Stimulated activated CD4-positive, alpha-beta T cell treated with anti-CD3 and anti-CD28 coated beads, Interleukin-1b, Interleukin-23, amount 100 ng/mL, for 1 hour (primary cell): ENCODE results near the gene IGLL5.
A peak's percentile ranks its signal among the peaks of the same experiment; 100 is the strongest.

ENCODE experiments used
- DNase-seq, 2 donors: peaks; one replicate each; pipeline ENCODE4 v3.0.0-alpha.2; 2020; ENCODE audit warnings: low read depth in 2 of 2

Gene IGLL5

DNA sequence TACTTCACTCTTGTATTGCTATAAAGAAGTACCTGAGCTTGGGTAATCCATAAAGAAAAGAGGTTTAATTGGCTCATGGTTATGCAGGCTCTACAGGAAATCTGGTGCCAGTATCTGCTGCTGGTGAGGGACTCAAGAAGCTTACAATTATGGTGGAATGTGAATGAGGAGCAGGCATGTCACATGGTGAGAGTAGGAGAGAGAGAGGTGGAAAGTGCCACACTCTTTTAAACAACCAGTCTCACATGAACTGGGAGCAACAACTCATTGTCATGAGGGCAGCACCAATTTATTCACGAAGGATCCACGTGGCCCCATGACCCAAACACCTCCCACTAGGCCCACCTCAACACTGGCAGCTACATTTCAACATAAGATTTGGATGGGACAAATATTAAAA lies 24.6 kb upstream of the IGLL5 start:
- no peak for DNase-seq

GRCh38 chr22:22865311-22866072 lies 22.1 kb upstream of the IGLL5 start:
- DNase-seq = no peak

GRCh38 chr22:22866381-22867111 lies 21.1 kb upstream of the IGLL5 start:
- no peak for DNase-seq

DNA sequence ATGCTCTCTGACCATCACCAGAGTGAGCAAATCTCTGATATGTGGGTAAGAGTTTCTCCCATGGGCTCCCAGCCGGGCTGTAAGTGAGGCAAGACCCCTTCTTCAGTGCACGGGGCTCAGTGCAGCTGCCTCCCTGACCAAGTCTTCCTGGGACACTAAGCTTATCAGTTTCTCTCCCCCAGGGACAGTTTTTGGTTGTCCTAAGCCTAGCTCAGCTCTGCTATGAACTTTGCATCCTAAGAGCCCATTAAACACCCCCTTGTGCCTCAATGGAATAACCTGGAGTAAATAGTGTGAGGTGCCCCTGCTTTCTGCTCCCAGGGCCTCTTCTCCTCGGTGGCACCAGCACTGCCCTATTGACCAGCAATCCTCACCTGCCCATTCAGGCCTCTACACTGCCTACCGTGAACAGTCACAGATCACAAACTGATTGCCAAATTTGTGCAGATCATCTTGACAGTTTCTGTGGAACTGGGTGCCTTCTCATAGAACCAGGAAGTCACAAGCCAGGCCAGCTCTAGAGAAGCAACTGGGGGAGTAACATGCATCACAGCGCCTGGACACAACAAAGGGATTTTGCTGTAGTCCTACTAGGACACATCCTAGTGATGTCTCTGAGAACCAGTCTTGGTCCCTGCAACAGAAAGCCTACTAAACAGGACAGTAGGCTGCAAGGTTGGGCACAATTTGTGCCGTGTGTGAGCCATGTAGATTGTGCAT lies 19.5 kb upstream of the IGLL5 start:
- DNase-seq = no peak

DNA sequence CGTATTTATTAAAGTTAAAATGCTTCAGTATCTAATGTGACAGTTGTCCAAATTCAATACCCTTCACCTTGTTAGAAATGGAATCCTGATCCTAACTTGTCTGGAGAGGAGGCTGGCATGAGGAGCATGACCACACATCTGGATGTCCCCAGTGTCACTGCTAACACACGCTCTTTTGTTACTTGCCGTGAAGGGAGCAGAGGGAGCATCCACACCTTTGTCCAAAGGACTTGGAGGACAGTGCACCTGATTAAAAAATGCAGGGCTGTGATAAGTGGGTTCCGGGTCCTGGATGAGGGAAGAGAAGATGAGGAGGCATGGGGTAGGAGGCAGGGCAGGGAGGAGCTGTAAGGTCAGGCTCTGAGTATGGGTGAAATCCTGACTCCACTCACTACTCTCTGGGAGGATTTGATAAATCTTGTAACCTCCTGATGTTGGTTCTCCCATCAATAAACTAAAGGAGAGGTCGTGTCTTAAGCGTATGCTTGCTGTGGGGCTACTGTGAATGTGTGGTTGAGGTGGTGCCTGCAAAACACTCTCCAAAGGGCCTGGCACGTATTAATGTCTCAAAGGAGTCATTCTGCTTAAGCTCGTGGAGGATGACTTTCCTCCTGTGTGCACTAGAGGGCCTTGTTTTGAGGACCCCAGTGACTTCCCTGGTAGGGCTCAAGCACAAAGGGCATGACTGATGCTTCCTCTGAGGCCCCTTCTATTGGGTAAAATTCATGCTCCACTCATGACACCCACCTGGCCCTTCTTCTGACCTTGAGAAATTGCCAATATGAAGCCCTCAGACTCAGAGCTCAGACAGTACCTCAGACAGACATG lies 16.8 kb upstream of the IGLL5 start:
- DNase-seq = no peak

DNA sequence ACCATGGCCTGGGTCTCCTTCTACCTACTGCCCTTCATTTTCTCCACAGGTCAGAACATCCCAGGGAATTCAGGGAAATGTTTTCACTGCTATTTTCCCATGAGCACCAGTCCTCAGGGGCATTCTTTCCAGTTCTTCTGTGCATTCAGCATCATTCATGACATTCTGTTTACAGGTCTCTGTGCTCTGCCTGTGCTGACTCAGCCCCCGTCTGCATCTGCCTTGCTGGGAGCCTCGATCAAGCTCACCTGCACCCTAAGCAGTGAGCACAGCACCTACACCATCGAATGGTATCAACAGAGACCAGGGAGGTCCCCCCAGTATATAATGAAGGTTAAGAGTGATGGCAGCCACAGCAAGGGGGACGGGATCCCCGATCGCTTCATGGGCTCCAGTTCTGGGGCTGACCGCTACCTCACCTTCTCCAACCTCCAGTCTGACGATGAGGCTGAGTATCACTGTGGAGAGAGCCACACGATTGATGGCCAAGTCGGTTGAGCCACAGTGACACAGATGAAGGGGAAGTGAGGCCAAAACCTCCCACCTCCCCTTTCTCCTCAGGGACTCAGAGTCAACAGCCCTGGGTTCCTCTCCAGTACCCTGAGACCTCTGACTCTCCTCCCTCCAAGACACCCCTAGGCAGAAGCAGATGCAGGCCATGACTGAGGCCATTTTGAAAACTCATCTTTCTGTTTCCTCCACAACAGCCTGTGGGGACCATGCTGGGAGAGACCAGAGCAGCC lies 15.9 kb upstream of the IGLL5 start:
- no peak for DNase-seq

DNA sequence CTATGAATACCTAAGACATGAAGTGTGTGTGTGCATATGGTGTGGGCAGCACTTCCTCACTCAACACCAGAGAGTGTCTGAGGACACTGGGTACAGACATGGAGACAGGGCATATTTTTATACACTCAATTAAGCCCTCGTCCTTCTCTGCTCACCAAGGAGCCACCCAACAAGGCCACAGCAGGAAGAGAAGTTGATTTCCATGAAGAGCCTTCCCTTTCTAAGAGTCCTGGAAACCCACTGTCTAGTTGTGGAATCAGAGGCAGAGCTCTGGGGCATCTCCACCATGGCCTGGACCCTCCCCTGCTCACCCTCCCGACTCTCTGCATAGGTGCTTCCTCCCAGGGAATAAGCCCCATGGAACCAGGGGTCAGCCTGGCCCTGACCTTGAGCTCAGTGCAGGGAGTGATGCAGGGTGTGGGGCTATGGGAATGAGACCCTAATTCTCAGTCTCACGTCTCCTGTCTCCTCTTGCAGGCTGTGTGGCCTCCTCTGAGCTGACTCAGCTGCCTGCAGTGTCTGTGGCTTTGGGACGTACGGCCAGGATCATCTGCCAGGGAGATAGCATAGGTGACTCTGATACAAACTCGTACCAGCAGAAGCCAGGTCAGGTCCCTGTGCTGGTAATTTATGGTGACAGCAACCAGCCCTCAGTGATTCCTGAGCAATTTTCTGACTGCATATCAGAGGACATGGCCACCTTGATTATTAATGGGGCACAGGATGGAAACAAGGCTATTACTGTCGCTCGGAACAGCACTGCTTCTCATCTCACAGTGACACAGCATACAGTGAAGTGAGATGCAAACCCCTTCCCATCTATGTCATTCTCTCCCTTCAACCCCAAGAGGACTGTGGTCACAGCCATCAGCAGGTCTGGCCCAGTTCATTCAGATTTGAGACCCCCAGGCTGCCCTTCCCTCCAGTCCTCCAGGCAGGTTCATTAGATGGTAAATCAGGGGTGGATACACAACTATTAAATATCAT lies 14.6 kb upstream of the IGLL5 start:
- no peak for DNase-seq

GRCh38 chr22:22877523-22878210 lies 9.9 kb upstream of the IGLL5 start:
- peak; percentile 58 to 63 for DNase-seq

- no peak for DNase-seq
Observed at GRCh38 chr22:22878211-22878570, 9.4 kb upstream of the IGLL5 start.

- DNase-seq = no peak
Observed at GRCh38 chr22:22878801-22879674, 8.6 kb upstream of the IGLL5 start.

- DNase-seq = no peak
Observed at GRCh38 chr22:22879675-22880155, 7.9 kb upstream of the IGLL5 start.

- no peak for DNase-seq
Observed at GRCh38 chr22:22880645-22881044, 7.0 kb upstream of the IGLL5 start.

GRCh38 chr22:22881116-22882000 lies 6.3 kb upstream of the IGLL5 start:
- DNase-seq = no peak

DNA sequence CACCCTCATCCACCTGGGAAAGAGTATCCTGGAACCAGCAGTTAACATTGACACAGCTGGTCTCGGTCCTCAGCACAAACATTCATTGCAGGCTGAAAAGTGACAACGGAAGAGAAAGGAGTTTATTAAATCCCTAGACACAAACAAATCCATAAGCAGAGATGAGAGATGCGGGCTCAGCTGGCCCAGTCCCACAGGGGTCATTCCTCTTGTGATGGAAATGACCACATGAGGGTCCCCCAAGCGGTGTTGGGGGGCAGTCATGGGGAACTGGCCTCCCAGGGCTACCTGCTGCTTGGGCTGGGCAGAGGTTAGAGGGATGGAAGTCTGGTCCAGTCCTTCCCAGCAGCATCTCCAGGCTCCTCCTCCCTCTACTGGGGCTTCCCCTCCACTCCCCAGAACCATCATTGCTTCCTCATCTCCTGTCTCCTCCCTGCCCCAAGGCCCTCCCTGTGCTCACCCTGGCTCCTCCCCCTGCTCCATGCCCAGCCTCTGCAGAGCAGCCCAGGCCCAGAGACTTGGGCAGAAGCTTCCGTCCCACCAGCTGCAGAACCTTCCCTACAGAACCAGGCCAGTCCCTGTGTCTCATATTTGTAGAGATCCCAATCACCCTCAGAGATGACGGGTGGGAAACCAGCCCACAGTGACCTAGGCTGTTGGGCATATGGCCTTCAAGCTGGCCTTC lies 5.4 kb upstream of the IGLL5 start:
- DNase-seq = no peak

- no peak for DNase-seq
Observed at GRCh38 chr22:22883090-22883727, 4.4 kb upstream of the IGLL5 start.
